GM12872 (cell line): ENCODE measurements around the gene THEMIS2.

Experiments used
- TF ChIP-seq, protein P1 (sequence below): IDR thresholded peaks from 3 replicates; pipeline ENCODE4 v1.5.1; 2011; ENCODE audit warnings: low read depth, mild to moderate bottlenecking, low read length, moderate library complexity; ENCODE audit not compliant: insufficient read depth

THEMIS2 gene

DNA sequence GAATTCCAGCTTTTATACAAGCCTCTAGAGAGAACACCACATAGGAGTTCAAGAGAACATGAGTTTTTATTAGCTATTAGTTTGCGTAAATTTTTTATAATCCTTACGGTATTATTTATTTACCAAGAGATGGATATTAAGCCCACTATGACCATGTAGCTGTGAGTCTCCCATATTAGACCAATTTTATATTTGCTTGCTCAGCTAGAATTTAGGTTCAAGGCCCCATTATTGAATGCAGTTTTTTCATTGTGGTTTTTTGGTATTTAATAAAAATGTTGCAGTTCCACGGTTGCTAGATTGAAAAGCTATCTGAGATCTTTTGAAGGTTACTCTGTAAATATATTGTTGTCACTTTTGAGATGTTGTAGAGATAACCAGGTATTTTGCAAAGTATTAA is 38.9 kb upstream of the THEMIS2 start:
- TF ChIP-seq, protein P1, sequence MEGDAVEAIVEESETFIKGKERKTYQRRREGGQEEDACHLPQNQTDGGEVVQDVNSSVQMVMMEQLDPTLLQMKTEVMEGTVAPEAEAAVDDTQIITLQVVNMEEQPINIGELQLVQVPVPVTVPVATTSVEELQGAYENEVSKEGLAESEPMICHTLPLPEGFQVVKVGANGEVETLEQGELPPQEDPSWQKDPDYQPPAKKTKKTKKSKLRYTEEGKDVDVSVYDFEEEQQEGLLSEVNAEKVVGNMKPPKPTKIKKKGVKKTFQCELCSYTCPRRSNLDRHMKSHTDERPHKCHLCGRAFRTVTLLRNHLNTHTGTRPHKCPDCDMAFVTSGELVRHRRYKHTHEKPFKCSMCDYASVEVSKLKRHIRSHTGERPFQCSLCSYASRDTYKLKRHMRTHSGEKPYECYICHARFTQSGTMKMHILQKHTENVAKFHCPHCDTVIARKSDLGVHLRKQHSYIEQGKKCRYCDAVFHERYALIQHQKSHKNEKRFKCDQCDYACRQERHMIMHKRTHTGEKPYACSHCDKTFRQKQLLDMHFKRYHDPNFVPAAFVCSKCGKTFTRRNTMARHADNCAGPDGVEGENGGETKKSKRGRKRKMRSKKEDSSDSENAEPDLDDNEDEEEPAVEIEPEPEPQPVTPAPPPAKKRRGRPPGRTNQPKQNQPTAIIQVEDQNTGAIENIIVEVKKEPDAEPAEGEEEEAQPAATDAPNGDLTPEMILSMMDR: no peak

DNA sequence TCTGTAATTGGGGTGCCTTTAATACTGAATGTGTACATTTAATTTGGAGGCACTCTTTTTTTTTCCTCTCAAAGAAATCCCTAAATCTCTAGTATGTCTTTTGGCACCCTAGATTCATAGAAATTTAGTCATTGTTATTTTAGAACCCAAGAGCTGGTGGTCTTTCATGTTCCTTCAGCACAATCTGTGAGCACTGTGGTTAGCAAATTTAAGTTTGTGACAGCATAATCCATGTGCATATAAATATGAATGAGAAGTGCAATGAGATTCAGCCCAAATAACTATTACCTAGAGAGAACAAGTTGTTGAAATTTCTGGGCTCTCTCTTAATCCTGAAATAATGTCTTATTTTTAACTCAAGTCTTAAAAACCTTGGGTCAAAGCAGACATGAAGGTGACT is 37.3 kb upstream of the THEMIS2 start:
- TF ChIP-seq, protein P1: no peak

DNA sequence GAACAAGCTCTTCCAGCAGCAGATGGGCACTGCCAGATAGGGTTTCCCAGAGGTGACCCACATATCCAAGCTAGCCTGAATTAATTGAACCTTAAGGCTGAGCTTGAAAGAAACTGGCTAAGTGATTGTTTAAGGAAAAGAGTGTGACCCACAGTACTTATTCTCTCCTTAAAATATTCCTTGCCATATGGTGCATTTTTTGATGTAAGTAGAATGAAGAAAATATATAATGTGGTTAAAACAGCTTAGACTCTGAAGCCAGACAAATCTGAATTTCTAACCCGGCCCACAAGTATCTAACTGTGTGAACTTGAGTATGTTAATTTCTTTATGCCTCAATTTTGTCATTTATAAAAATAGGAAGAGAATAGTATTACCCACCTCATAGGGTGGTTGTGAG is 36.8 kb upstream of the THEMIS2 start:
- TF ChIP-seq, protein P1: no peak

DNA sequence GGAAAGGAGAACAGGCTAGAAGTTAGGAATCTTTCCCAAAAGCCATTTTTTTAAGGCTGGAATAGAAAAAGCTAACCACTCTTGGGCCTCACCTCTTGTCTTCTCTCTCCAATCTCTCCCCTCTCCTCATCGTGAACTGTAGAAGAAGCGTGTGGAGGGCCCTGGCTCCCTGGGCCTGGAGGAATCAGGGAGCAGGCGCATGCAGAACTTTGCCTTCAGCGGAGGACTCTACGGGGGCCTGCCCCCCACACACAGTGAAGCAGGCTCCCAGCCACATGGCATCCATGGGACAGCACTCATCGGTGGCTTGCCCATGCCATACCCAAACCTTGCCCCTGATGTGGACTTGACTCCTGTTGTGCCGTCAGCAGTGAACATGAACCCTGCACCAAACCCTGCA is 22.4 kb upstream of the THEMIS2 start:
- TF ChIP-seq, protein P1: no peak

- TF ChIP-seq, protein P1: no peak
These were observed 17.3 kb upstream of the THEMIS2 start for GRCh38 chr1:27855085-27855484.

DNA sequence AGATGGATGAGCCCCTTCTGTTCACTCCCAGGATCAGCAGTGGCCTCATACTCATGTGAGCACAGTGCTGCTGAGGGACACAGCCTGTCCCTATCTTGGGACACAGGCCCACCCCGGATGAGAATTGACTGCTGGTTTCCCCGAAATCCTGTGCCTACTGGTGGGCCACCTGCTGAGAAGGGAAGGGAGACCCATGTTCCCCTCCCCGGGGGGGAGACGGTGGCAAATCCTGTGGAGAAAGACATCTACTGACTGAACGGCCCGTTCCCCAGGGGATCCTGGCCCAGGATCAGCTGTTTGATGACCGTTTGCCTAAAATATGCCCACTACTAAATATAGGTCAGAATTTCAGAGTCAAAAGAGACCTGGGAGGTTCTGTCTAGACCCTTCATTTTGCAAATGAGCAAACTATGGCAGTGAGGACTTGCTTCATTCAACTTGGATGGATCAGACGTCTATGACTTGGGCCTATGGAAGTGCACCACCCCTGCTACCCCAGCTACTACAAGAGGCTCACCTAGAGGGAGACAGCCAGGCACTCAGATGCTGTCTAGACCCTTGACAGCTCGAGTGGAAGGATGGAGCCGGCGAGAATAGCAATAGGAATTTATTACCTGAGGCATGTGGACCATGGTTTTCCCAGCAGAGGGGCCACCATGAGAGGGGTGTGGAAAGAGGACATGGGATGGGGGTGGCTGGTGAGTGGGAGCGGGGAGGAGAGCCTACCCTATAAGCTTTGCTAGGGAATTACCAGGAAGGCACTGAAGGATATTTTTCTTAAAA is 15.6 kb upstream of the THEMIS2 start:
- TF ChIP-seq, protein P1: no peak

GRCh38 chr1:27858072-27858948 is 14.0 kb upstream of the THEMIS2 start:
- TF ChIP-seq, protein P1: peak; percentile 100
